Gastrocnemius medialis (tissue), 4 donors: Measurements from ENCODE around the gene ZNF26.

ENCODE experiments used
- POLR2A ChIP-seq, 2 donors: fragments of 450-650 bp; IDR thresholded peaks; one replicate each; pipeline ENCODE4 v1.6.1; 2017; ENCODE audit warnings: antibody characterized with exemption in 2 of 2, mild to moderate bottlenecking in 2 of 2, moderate library complexity in 2 of 2
- TF ChIP-seq, protein P1 (sequence below), 5 experiments: fragments of 450-650 bp in 3 of 5; fragments of 200-600 bp in 2 of 5; sonication (generic) in 2 of 5; IDR thresholded peaks in 4 of 5; conservative IDR thresholded peaks in 1 of 5; 1 replicate in 4 of 5; 2 replicates in 1 of 5; pipeline ENCODE4 v1.5.1; 2016 to 2019; ENCODE audit warnings: antibody characterized with exemption in 5 of 5, mild to moderate bottlenecking in 3 of 5, moderate library complexity in 3 of 5

DNA sequence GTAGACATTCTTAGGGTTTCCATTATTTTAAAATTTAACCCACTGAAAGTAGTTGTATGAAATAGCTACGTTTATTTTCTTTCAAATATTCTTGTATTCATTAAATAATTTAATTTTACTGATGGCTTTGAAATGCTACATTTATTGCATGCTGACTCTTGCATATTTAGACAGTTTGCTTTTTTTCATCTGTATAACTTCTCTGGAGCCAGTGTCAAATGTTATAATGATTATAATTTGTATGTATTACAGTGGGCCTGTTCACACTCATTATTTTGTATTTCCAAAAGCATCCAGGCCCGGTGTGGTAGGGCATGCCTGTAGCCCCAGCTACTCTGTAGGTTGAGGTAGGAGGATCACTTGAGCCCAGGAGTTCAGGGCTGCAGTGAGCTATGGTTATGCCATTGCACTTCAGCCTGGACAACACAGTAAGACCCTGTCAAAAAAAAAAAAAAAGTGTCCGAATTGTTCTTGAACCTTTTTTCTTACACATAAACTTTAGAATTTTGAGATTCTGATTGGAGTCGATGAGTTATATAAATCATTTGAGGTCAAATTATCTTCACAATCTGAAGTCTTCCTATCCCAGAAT lies 52.0 kb downstream of the ZNF26 start:
- TF ChIP-seq, protein P1, sequence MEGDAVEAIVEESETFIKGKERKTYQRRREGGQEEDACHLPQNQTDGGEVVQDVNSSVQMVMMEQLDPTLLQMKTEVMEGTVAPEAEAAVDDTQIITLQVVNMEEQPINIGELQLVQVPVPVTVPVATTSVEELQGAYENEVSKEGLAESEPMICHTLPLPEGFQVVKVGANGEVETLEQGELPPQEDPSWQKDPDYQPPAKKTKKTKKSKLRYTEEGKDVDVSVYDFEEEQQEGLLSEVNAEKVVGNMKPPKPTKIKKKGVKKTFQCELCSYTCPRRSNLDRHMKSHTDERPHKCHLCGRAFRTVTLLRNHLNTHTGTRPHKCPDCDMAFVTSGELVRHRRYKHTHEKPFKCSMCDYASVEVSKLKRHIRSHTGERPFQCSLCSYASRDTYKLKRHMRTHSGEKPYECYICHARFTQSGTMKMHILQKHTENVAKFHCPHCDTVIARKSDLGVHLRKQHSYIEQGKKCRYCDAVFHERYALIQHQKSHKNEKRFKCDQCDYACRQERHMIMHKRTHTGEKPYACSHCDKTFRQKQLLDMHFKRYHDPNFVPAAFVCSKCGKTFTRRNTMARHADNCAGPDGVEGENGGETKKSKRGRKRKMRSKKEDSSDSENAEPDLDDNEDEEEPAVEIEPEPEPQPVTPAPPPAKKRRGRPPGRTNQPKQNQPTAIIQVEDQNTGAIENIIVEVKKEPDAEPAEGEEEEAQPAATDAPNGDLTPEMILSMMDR (IDR thresholded peaks at IDR 0.05 in 4 of 5, conservative IDR thresholded peaks at IDR 0.05 in 1 of 5), result no peak
- TF ChIP-seq POLR2A (IDR thresholded peaks at IDR 0.05), result no peak
